OCI-LY7 (cell line): ENCODE results near the gene ARPC4.

ENCODE experiments used
- CTCF ChIP-seq: fragments of 200-600 bp; sonication (generic); conservative IDR thresholded peaks from 2 replicates; pipeline ENCODE4 v1.5.1; 2014; ENCODE audit warnings: mild to moderate bottlenecking, antibody characterized with exemption, low read length, moderate library complexity, mixed read lengths
- EZH2phosphoT487 ChIP-seq: fragments of 200-600 bp; sonication (generic); IDR thresholded peaks from 2 replicates; pipeline ENCODE4 v1.6.1; 2018; ENCODE audit warnings: low read depth, borderline replicate concordance, mild to moderate bottlenecking, mixed run types, antibody characterized with exemption, low read length, moderate library complexity, mixed read lengths

- TF ChIP-seq CTCF, result no peak
- no peak for TF ChIP-seq EZH2phosphoT487
Measured at GRCh38 chr3:9761919-9762318, 31.0 kb upstream of the ARPC4 start.
